Activated CD4-positive, alpha-beta T cell treated with anti-CD3 and anti-CD28 coated beads, Interleukin-2, amount 50 U/mL, for 4 hours (primary cell): Measurements from ENCODE around the gene FAHD2B.
"Not testable (repeated sequence)": the region's sequence is repeated elsewhere in the genome, so short reads cannot be mapped to it uniquely, and the experiment has no call there.

Experiments used
- DNase-seq, 2 experiments: peaks; one replicate each; pipeline ENCODE4 v3.0.0-alpha.2; 2020

Gene FAHD2B, protein sequence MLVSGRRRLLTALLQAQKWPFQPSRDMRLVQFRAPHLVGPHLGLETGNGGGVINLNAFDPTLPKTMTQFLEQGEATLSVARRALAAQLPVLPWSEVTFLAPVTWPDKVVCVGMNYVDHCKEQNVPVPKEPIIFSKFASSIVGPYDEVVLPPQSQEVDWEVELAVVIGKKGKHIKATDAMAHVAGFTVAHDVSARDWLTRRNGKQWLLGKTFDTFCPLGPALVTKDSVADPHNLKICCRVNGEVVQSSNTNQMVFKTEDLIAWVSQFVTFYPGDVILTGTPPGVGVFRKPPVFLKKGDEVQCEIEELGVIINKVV

DNA sequence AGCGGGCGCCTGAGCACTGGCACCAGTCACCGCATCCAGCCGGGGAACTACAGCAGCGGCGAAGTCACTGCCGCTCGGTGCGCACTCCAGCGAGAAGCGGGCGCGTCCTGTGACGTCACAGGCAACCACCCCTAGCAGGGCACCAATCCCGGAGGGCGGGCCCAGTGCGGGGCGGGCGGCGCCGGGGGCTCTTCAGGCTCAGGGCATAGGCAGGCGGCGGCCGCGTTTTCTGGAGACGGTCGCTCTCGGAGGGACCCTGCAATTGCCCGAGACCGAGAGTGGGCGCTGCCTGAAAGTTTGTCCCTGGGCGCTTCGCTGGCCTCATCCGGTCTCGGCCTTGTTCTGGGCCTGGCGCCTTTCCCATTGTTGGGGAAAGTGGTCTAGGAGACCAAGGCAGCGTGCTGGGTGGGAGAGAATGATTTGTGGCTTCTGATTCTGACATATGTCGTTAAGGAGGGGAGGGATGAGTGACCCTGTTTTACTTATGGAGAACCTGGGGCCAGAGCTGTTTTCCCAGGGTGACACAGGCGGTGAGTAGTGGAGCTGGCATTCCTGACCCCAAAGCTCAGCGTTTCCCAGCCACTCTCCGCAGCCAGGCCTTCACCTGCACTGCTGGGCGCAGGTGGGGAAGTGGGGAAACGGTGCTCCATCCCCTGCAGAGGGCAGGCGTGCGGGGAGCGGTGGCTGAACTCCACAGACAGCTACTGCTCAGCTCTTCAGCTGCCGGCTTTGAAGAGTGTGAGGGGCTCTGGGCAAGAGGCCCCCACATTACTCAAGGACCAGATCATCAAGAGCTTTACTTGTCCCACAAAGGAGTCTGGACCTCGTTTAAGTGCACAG is at the start of gene FAHD2B:
TSS of gene FAHD2B (minus strand) at position 111 of the 840 bp plus-strand sequence. CDS start 3,176 bp downstream, outside the sequence.
- DNase-seq, result peak; percentile 84 to 86

DNA sequence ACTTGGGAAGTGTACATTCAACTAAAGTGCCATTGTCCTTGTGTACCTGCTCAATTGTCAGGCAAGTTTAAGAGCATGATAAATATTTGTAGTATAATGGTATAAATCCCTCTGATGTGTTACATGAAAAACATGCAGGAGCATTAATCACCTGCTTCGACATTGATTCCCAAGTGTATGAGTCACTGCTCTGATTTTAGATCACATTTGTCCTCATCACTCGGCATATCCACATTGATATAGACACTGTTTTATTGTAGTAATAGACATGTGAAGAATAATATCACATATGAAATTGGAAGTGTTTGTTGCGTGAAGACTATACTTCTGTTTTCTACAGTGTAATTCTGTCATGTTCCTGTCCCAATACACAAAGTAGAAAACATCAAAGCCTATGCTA is 49.3 kb upstream of the FAHD2B start:
- DNase-seq, result not testable (repeated sequence)

DNA sequence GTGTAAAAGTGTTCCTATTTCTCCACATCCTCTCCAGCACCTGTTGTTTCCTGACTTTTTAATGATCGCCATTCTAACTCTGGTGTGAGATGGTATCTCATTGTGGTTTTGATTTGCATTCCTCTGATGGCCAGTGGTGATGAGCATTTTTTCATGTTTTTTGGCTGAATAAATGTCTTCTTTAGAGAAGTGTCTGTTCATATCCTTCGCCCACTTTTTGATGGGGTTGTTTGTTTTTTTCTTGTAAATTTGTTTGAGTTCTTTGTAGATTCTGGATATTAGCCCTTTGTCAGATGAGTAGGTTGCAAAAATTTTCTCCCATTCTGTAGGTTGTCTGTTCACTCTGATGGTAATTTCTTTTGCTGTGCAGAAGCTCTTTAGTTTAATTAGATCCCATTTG is 34.4 kb upstream of the FAHD2B start:
- DNase-seq, result not testable (repeated sequence)

- DNase-seq, result not testable (repeated sequence)
Observed at GRCh38 chr2:97113882-97114255, 19.2 kb upstream of the FAHD2B start.

DNA sequence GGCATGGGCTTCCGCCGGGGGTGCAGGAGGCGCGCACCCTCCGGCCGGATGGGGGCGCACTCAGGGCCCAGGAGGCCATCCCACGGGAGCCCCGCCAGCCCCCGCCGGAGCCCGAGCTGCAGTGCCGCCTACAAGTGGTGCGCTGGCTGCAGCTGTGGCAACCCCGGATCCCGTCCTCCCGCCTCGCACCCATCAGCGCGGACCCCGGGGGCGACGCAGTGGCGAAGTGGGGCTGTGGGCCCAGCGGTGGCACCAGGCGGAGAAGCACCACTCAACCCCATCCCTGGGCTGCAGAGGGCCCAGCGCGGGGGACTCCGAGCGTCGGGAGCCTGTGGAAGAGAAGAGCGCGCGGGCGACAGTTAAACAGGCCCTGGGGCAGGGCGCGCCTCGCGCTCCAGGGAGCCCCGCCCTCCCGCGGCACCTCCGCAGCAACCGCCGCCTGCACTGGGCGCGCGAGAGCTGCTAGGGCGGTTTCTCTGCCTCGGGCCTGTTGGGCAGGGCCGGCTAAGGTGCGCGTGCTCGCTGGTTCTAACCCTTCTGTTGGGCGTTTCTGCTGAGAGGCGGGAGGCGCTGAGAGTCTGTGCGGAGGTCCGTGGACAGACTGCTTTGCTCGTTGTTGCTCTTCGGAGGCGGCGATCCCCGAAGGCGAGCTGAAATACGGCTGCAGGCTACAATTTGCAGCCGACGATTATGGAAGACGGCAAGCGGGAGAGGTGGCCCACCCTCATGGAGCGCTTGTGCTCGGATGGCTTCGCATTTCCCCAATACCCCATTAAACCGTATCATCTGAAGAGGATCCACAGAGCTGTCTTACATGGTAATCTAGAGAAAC is 18.6 kb upstream of the FAHD2B start, which contains the start of gene ANKRD36:
TSS of gene ANKRD36 (plus strand) at position 104 of the 832 bp plus-strand sequence. CDS start at position 691, 587 bp downstream.
- peak; percentile 75 to 77 for DNase-seq

- peak; percentile 42 to 43 for DNase-seq
Observed at GRCh38 chr2:97112320-97113049, 17.8 kb upstream of the FAHD2B start.

DNA sequence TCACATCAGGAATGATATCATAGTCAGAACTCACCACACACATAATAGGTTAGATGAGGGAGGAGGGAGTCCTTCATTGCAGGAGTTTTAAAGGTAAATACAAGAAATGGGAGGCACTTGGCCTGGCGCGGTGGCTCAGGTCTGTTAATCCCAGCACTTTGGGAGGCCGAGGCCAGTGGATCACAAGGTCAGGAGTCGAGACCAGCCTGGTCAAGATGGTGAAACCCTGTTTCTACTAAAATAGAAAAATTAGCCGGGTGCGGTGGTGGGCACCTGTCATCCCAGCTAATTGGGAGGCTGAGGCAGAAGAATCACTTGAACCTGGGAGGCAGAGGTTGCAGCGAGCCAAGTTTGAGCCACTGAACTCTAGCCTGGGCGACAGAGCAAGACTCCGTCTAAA is 16.6 kb upstream of the FAHD2B start:
- DNase-seq, result not testable (repeated sequence)

- not testable (repeated sequence) for DNase-seq
Observed at GRCh38 chr2:97106878-97107277, 12.2 kb upstream of the FAHD2B start.

GRCh38 chr2:97098786-97099372 is 4.2 kb upstream of the FAHD2B start:
- DNase-seq, result not testable (repeated sequence)

- DNase-seq, result no peak
Observed at GRCh38 chr2:97095661-97096060, 979 bp upstream of the FAHD2B start.

GRCh38 chr2:97093983-97094771 is 505 bp downstream of the FAHD2B start:
- DNase-seq, result not testable (repeated sequence)

- not testable (repeated sequence) for DNase-seq
Observed at GRCh38 chr2:97092946-97093345, 1.7 kb downstream of the FAHD2B start.

DNA sequence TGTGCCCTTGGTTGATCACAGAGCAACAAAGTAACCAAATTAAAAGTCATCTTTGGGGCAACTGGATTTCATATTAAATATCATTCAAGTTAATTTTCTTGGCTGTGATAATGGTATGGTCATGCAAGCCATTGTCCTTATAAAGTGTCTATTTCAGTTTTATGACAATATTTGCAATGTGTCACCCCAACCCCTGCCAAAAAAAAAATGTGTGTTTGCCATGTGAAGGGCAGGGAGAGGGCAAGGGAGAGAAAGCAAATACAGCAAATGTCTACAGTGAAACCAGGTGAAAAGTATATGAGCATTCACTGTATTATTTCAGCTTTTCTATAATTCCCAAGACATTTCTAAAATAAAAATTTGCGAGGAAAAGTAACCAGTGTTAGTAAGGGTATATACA is 6.0 kb downstream of the FAHD2B start:
- DNase-seq, result not testable (repeated sequence)

- DNase-seq, result not testable (repeated sequence)
Observed at GRCh38 chr2:97085093-97085492, 9.6 kb downstream of the FAHD2B start.

- DNase-seq, result not testable (repeated sequence)
Observed at GRCh38 chr2:97083516-97083915, 11.2 kb downstream of the FAHD2B start.

DNA sequence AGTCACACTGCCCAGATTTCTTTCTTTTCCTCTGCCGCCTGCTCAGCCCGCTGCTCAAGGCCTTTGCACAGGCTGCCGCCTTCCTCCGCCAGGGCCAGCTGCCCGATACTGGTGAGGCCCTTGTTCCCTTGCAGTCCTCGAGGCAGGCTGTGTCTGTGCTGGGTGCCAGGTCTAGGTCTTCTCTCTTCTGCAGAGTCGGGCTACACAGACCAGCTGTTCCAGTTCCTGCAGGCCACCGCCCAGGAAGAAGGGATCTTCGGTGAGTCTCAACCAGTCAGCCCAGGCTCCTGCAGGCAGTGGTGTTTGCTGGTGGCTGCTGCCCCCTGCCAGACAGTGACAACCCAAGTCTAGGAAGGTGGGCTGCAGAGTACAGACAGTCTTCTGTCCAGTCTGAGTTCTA is 12.5 kb downstream of the FAHD2B start:
- DNase-seq, result not testable (repeated sequence)

GRCh38 chr2:97080855-97081254 is 13.8 kb downstream of the FAHD2B start:
- DNase-seq, result not testable (repeated sequence)

DNA sequence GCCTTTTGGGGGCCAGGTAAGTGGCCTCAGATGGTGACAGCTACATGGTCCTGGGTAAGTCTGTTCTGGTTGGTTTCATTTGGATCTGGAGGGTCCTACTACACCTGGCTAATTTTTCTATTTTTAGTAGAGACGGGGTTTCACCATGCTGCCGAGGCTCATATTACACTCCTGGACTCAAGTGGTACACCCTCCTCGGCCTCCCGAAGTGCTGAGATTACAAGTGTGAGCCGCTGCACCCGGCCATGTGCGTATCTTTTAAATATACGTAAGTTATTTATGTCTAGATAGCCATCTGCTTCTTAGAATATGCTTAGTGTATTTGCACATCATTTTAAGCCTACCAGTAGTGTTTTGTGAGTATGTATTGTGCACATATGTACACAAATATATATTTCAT is 17.5 kb downstream of the FAHD2B start:
- DNase-seq, result not testable (repeated sequence)

GRCh38 chr2:97070915-97071314 is 23.8 kb downstream of the FAHD2B start:
- DNase-seq, result not testable (repeated sequence)

- DNase-seq, result not testable (repeated sequence)
Observed at GRCh38 chr2:97068722-97069121, 26.0 kb downstream of the FAHD2B start.

- DNase-seq, result no peak
Observed at GRCh38 chr2:97068074-97068473, 26.6 kb downstream of the FAHD2B start.
